ENCODE results near the gene TYR. TPM values are rescaled to one million over a fixed set of nuclear protein-coding genes. Genes with fewer than 3 reads are reported as not detected.
"Not testable (repeated sequence)": the region's sequence is repeated elsewhere in the genome, so short reads cannot be mapped to it uniquely, and the experiment has no call there.

Gene TYR
- total RNA-seq, 1 experiment from 2014 or later: not detected

GRCh38 chr11:89342880-89343572 lies 165.4 kb downstream of the TYR start:
- not testable (repeated sequence) for DNase-seq (ENCODE audit: low read depth)

Other genes starting within 250 kb of the TYR start
- 0.34 and 0.47 TPM in 2 replicates for gene GRM5, start 111.9 kb upstream of the TYR start, total RNA-seq (2014; rRNA removed; shearing (Covaris generic))